ELF-1 (cell line): Measurements from ENCODE around the gene BRAT1.
A peak's percentile ranks its signal among the peaks of the same experiment; 100 is the strongest.
"Not testable (repeated sequence)": the region's sequence is repeated elsewhere in the genome, so short reads cannot be mapped to it uniquely, and the experiment has no call there.

Experiments
- DNase-seq: peaks from one replicate; pipeline ENCODE4 v3.0.0-alpha.2; 2016; ENCODE audit warnings: low read depth, low spot score

The BRAT1 gene

GRCh38 chr7:2537981-2538851 is 17.1 kb downstream of the BRAT1 start:
- DNase-seq: no peak

DNA sequence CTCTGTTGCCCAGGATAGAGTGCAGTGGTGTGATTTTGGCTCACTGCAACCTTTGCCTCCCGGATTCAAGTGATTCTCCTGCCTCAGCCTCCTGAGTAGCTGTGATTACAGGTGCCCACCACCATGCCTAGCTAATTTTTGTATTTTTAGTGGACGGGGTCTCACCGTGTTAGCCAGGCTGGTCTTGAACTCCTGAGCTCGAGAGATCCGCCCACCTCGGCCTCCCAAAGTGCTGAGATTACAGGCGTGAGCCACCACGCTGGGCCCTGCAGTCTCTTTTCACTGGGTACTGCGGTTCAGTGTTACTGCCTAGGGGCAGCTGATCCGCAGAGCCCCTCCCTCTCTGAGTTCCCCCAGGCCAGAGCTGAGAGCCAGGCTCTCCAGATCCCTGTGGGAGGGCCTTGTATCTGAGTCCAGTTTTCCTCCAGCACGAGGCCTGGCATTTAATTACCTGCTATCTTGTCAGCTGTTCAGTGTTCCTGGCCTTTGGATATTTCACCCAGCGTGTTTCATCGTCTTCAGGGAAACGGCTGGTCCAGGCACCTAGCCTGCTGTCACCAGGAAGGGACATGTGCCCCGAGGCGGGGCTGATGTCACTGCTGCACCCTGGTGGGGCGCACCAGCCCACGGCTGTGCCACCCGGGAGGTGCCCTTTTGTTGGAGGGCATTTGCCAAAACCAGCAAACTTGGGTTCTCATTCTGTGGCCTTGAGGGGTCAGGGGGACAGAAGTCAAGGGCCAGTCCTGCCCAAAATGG is 19.3 kb downstream of the BRAT1 start:
- not testable (repeated sequence) for DNase-seq

DNA sequence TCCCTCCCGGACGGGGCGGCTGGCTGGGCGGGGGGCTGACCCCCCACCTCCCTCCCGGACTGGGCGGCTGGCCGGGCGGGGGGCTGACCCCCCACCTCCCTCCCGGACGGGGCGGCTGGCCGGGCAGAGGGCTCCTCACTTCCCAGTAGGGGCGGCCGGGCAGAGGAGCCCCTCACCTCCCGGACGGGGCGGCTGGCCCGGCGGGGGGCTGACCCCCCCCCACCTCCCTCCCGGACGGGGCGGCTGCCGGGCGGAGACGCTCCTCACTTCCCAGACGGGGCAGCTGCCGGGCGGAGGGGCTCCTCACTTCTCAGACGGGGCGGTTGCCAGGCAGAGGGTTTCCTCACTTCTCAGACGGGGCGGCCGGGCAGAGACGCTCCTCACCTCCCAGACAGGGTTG is 21.1 kb downstream of the BRAT1 start:
- DNase-seq: not testable (repeated sequence)

- not testable (repeated sequence) for DNase-seq
Measured at GRCh38 chr7:2533566-2533965, 21.8 kb downstream of the BRAT1 start.

DNA sequence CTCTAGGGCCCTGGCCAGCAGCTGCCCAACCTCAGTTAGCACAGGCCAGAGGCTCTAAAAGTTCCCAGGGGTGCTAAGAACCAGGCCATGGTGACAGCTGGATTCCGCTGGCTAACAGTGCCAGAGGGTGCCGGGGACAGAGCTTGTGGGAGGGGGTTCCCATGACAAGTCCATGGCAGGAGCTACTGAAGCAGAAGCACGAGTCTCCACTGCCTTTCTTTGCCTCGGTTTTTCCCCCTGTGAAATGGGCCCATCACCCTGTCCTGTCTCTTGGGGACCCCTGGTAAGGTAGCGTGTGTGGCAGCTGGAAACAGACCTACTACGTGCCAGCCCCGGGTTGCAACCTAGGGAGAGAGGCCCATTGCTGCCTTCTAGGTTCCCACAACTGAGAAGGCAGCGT is 22.5 kb downstream of the BRAT1 start:
- not testable (repeated sequence) for DNase-seq

- DNase-seq: not testable (repeated sequence)
Measured at GRCh38 chr7:2532199-2532772, 23.0 kb downstream of the BRAT1 start.

DNA sequence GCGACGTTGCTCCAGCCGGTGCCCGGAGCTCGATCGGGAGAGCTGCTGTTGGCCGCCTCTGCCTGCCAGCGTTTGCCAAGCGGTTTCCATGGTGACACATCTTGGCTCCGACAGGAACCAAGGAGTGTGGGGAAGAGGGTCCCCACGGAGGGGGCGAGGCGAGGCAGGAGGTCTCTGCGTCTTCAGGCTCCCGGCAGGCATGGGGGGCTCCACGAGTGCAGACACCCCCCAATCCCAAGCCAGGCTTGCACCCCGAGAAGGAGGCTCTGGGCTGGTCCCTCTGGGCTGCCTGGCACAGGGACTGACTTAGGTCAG is 23.6 kb downstream of the BRAT1 start:
- DNase-seq: not testable (repeated sequence)

- DNase-seq: not testable (repeated sequence)
Measured at GRCh38 chr7:2530994-2531795, 24.1 kb downstream of the BRAT1 start.

- DNase-seq: no peak
Measured at GRCh38 chr7:2530071-2530987, 25.0 kb downstream of the BRAT1 start.

DNA sequence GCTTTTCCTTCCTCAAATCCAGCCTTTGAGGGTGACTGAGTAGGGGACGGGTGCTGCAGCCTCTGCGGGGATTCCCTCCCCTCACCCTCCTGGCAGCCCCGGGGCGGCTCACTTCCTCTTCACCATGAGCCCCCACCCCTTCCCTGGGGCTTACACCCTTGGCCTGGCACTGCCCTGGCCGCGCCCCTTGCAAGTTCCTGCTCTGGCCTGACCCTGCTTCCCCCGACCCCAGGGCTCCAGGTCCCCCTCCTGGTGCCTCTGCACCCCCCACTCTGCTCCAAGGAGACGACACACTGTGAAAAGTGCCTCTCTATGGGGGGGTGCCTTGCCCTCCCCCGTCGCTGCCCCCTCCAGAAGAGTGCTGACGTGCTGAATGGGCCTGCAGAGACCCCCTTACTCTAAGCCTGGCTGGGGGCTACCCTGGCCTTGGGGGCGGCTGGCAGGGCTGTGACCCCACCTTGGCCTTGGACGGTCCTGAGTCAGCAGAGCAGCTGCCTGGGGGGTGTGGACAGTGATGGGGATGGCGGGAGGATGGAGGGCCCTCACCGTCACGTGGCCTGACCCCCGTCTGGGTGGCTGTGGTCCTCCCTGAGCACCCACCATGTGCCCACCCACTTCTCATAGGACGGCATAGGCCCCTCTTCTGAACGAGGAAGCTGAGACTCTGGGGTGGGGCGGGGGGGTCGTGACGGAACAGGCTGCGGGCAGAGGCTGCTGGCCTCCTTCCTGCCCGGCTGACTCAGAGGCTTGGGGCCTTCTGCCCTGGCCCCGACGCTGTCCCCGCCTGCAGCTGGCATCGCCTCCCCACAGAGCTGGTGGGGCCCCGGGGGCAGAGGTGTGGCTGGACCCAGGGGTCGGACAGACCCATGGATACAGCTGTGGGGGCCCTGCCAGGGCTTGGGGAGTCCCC is 25.9 kb downstream of the BRAT1 start:
- no peak for DNase-seq

- no peak for DNase-seq
Measured at GRCh38 chr7:2528481-2529095, 26.7 kb downstream of the BRAT1 start.

- no peak for DNase-seq
Measured at GRCh38 chr7:2527505-2528467, 27.5 kb downstream of the BRAT1 start.

GRCh38 chr7:2526659-2527504 is 28.4 kb downstream of the BRAT1 start:
- DNase-seq: no peak

DNA sequence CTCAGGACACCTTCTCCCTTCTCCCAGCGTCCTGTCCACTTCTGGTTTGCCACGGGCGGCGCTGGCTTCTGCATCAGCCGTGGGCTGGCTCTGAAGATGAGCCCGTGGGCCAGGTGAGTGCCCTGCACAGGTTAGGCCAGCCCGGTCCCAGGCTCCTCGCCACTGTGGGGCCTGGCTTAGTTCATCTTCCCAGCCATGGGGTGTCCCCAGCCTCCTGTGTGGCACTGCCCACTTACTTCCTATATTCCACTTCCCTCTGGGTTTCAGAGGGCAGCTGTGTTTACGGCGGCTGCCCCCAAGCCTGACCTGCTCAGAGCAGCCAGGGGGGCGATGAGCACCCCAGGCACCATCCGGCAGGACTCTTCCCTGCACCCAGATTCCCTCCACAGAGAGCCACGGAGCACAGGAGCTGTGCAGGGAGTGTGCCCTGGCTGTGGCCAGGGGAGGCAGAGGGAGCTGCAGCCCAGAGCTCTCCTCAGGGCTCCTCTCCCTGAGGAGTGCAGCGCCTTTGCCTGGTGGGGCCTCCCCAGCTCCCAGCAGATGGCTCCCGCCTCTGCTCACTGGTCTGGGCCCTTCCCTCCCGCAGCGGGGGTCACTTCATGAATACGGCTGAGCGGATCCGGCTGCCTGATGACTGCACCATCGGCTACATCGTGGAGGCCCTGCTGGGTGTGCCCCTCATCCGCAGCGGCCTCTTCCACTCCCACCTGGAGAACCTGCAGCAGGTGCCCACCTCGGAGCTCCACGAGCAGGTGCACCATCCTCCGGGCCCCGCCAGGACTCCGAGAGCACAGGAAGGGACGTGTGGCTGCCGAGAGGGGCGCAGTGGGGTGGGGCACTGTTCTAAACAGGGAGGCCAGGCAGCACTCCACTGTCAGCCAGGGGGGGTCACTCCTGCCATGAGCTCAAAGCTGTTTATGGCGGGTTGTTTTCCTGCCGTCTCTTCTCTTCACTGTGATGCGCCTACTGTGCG is 29.4 kb downstream of the BRAT1 start:
- DNase-seq: peak; percentile 55

DNA sequence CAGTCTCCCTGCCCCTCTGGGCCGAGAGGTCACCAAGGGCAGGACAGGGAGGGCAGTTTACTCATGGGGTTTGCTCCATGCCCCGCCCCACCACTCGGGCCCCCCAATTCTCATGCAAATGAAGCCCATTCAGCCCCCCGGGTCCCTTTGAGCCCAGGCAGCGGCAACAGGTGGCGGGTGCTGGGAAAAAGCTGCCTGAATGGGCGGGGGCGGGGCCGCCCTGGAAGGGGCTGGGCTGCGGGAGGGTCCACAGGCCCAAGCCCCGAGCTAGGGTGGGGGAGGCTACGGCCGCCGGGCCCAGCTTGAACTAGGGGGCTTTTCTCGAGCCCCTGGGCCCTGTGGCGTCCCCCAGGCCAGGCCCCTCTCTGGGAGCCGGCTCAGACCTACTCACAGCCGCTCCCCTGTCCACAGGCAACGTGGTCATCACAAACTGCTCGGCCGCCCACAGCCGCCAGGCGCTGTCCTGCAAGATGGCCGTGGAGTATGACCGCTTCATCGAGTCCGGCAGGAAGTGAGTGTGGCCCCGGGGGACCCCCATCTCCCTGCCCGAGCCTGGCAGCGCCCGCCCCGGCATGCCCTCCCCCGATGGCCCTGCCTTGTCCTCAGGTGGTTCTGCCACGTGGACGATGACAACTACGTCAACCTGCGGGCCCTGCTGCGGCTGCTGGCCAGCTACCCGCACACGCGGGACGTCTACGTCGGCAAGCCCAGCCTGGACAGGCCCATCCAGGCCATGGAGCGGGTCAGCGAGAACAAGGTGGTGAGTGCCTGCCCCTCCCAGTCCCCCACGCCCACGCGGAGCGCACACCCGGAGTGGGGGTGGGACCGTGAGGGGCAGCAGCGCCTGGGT is 30.3 kb downstream of the BRAT1 start:
- DNase-seq: peak; percentile 57
